ENCODE data around the gene SAPCD1. TPM values are rescaled to one million over a fixed set of nuclear protein-coding genes. Genes with fewer than 3 reads are reported as not detected.

SAPCD1 gene
- polyA plus RNA-seq, 1 experiment = 0.88 TPM

DNA sequence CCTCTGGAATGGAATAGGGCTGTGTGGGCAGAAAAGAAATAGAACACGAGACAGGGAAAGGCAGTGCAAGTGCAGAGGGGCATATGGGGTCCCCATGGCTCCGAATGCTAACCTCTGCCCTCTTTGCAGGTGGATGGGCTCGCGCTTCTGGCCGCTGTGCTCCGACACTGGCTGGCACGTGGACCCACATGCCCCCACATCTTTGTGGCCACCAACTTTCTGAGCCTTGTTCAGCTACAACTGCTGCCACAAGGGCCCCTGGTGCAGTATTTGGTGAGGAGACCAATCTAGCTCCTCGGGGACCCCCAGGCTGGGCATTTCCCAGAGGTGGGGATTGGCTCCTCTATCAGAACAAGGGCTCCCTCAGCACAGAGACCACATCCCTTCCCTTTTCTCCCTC lies 1.1 kb upstream of the SAPCD1 start:
- Histone ChIP-seq H3K4me3 (ENCODE audit: low read depth, low read length) (no peak overlapping the region), H3K9me3 (ENCODE audit: control insufficient read depth, insufficient read depth, low read length) (no peaks in the 10 kb centered on the region; the same call in 1 of the 2 replicates), H3K27ac (ENCODE audit: low read depth, low read length) (no peak overlapping the region), H3K27me3 (ENCODE audit: control insufficient read depth, insufficient read depth, low read length) (no peaks in the 10 kb centered on the region)
- CTCF ChIA-PET = no interaction called here
- TF ChIP-seq, protein P1, sequence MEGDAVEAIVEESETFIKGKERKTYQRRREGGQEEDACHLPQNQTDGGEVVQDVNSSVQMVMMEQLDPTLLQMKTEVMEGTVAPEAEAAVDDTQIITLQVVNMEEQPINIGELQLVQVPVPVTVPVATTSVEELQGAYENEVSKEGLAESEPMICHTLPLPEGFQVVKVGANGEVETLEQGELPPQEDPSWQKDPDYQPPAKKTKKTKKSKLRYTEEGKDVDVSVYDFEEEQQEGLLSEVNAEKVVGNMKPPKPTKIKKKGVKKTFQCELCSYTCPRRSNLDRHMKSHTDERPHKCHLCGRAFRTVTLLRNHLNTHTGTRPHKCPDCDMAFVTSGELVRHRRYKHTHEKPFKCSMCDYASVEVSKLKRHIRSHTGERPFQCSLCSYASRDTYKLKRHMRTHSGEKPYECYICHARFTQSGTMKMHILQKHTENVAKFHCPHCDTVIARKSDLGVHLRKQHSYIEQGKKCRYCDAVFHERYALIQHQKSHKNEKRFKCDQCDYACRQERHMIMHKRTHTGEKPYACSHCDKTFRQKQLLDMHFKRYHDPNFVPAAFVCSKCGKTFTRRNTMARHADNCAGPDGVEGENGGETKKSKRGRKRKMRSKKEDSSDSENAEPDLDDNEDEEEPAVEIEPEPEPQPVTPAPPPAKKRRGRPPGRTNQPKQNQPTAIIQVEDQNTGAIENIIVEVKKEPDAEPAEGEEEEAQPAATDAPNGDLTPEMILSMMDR (IDR thresholded peaks at IDR 0.05; ENCODE audit: low read depth, low read length) = no peak
- DNase-seq (ENCODE audit: low read depth, low spot score) = no peak
- POLR2A ChIA-PET = no interaction called here

- H3K9me3 ChIP-seq (ENCODE audit: control insufficient read depth, insufficient read depth, low read length) = no peaks in the 10 kb centered on the region; the same call in 1 of the 2 replicates
- POLR2A ChIA-PET = no interaction called here
- TF ChIP-seq, protein P1 (IDR thresholded peaks at IDR 0.05; ENCODE audit: low read depth, low read length) = no peak
- no peaks in the 10 kb centered on the region for H3K27me3 ChIP-seq (ENCODE audit: control insufficient read depth, insufficient read depth, low read length)
- no peak overlapping the region for H3K4me3 ChIP-seq (ENCODE audit: low read depth, low read length)
- no peak for DNase-seq (ENCODE audit: low read depth, low spot score)
- no peak overlapping the region for H3K27ac ChIP-seq (ENCODE audit: low read depth, low read length)
- CTCF ChIA-PET = no interaction called here
Measured at GRCh38 chr6:31762878-31763618, 592 bp downstream of the SAPCD1 start.

DNA sequence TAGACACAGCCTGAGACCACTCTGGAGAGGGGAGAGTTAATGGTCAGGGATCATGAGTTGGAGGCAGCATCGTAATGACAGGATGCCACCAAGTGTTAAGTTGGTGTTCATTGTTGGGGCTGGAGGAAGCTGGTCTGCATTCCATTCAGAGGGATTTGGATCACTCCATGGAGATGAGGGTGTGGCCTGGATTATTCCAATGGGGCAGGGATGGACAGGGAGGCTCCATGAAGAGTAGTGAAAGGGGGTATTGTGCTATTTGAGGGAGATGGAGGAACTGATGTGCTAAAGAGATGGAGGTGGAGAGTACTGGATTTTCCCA lies 1.1 kb downstream of the SAPCD1 start:
- no peak overlapping the region for H3K4me3 ChIP-seq (ENCODE audit: low read depth, low read length)
- no peaks in the 10 kb centered on the region for H3K27me3 ChIP-seq (ENCODE audit: control insufficient read depth, insufficient read depth, low read length)
- CTCF ChIA-PET = no interaction called here
- no peaks in the 10 kb centered on the region; the same call in 1 of the 2 replicates for H3K9me3 ChIP-seq (ENCODE audit: control insufficient read depth, insufficient read depth, low read length)
- no peak overlapping the region for H3K27ac ChIP-seq (ENCODE audit: low read depth, low read length)
- TF ChIP-seq, protein P1 (IDR thresholded peaks at IDR 0.05; ENCODE audit: low read depth, low read length) = no peak
- DNase-seq (ENCODE audit: low read depth, low spot score) = no peak
- POLR2A ChIA-PET = no interaction called here

DNA sequence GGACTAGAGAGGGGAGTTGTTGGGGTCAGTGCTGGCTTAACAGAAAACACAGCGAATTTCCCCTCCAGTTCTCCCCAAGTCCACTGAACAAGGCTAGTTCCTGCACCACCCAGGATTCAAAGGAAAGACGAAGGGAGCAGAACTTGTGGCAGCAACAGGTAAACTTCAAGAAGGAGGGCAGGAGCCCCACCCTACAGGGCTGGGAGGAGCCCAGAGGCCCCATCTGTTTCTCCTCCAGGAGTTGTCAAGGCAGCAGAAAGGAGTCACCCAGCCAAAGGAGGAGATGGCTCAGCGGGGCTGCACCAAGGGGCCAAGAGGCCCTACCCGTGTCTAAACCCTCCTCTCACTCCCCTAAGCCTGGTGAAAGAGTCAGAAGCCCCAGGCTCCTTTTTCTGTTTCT lies 1.7 kb downstream of the SAPCD1 start:
- DNase-seq (ENCODE audit: low read depth, low spot score) = no peak
- no peaks in the 10 kb centered on the region for H3K27me3 ChIP-seq (ENCODE audit: control insufficient read depth, insufficient read depth, low read length)
- TF ChIP-seq, protein P1 (IDR thresholded peaks at IDR 0.05; ENCODE audit: low read depth, low read length) = no peak
- H3K9me3 ChIP-seq (ENCODE audit: control insufficient read depth, insufficient read depth, low read length) = no peaks in the 10 kb centered on the region; the same call in 1 of the 2 replicates
- POLR2A ChIA-PET = no interaction called here
- no peak overlapping the region for H3K4me3 ChIP-seq (ENCODE audit: low read depth, low read length)
- CTCF ChIA-PET = no interaction called here
- no peak overlapping the region for H3K27ac ChIP-seq (ENCODE audit: low read depth, low read length)

DNA sequence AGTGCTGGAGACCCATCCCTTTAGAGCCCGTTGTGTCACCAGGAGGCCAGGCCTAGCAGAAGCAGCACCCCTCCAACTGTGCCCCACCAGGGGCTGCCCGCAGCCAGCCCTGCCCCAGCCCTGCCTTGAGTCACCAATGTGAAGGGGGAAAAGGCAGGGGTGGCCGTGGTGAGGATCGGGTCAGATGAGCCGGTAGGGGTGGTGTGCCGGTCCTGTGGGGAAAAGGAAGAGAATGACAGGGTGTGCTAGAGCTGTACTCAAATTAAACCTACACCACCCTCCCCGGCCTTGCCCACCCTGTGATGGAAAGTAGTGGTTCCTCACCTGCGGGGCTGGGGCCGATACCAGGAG lies 3.1 kb downstream of the SAPCD1 start:
- no peak overlapping the region for H3K27ac ChIP-seq (ENCODE audit: low read depth, low read length)
- H3K27me3 ChIP-seq (ENCODE audit: control insufficient read depth, insufficient read depth, low read length) = no peaks in the 10 kb centered on the region
- H3K4me3 ChIP-seq (ENCODE audit: low read depth, low read length) = no peak overlapping the region
- TF ChIP-seq, protein P1 (IDR thresholded peaks at IDR 0.05; ENCODE audit: low read depth, low read length) = no peak
- CTCF ChIA-PET = interaction anchor here (1.1 kb wide), 1 partner anchor 26 kb away, joined by 3 read pairs; no protein-coding TSS in a partner anchor
- POLR2A ChIA-PET = no interaction called here
- no peak for DNase-seq (ENCODE audit: low read depth, low spot score)
- H3K9me3 ChIP-seq (ENCODE audit: control insufficient read depth, insufficient read depth, low read length) = no peaks in the 10 kb centered on the region; the same call in 1 of the 2 replicates
